NCI-H2081 treated with DMSO at 0.1 percent for 48 hours (cell line): ENCODE data around the gene KRTAP22-2.

Experiments
- DNase-seq: peaks from one replicate; lab custom pipeline; 2025; lab: John Stamatoyannopoulos, UW

Gene KRTAP22-2

DNA sequence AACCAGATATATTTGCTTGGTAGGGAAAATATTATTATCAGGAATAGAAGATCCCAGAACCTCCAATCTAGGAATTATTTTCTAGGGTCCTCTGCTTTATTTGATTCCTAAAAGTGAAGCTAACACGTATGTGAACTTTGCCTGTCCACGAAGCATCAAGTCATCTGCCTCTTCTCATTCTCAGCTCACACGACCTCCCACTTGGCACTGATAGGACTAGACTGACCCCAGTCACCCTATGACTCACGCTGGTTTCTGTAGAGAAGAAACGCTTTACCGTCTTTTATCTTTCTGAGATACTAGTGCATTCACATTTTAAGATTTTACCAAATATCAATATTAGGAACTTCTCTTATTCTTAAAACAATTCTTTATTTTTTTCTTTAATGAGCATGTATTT is 27.1 kb downstream of the KRTAP22-2 start:
- DNase-seq, result no peak

DNA sequence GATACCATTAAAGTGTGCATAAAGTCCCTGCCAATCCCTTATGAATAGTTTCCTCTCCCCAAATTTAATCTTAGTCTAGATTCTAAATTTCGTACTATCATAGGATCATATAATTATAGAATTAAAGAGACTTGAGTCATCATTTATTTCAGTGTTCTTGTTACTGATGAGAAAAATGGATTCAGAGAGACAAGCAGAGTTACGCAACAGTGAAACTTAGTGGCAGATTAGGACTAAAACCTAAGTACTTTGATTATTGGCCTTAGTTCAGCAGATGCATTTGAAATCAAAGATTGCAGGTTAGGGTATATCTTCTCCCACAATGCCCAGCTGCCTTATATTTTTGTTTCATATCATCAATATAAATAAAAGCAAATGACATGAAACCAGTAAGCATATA is 28.2 kb downstream of the KRTAP22-2 start:
- DNase-seq, result no peak

DNA sequence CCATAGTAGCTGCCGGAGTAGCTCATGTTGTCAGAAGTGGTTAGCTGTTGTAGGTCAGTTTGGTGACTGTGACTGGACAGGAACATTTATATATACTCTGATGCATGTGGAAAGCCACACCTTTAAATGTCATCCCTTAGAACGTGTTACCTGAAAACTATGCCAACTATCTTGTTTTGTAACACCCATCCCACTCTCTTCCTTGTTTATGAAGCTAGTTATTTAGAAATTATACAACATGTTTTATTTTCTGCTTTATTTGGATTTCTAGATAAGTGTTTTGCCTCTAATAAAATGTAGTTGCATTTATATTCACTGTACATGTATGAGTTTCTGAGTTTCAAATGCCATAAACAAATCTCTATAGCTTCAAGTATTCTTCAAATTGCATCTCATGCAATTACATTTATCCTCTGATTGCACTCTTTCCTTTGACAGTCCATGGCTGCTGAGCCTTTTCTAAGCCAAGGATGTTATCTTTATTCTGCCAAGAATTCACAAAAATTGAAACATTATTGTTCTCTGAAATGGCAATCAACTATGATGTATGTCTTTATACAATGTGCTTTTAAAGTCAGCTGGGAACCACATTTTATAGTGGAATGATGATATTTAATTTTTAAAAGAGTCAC is 28.8 kb downstream of the KRTAP22-2 start, which contains the start of gene KRTAP19-7:
KRTAP19-7 (minus strand) TSS at position 51 of the 632 bp plus-strand sequence; CDS start at position 26, 25 bp downstream.
- DNase-seq, result no peak

DNA sequence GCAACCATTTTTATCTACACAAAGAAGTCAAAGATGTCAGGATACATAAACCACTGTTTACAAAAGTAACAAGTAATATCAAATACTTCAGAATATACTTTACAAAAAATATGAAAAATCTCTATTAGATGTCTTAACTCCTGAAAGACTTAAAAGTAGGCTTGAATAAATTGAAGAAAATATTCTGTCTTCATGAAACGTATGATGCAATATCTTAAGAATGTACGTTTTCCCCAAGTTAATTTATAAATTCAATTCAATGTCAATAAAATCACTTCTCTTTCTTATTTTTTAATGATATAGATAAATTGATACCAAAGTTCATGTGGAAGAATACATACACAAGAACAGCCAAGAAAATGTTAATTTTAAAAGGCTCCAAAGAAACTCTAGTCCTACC is 35.1 kb downstream of the KRTAP22-2 start:
- no peak for DNase-seq

DNA sequence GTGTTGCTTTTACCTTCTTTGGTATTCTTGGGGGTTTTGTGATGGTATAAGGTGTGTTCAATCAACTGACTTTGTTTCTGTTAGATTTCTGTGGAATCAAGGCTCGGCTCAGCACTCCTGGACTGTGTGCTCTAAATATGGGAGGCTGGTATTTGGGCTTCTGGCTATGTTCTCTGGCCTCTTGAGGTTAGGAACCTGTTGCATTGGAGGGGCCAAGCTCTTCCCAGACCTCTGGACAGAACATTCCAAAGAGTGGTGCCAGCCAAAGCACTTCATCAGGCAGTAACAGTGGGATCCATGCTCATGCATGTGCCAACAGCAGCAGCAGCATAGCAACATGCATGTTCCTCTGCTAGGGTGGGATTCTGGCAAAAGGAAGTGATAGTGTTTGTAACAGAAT is 37.4 kb downstream of the KRTAP22-2 start:
- no peak for DNase-seq

DNA sequence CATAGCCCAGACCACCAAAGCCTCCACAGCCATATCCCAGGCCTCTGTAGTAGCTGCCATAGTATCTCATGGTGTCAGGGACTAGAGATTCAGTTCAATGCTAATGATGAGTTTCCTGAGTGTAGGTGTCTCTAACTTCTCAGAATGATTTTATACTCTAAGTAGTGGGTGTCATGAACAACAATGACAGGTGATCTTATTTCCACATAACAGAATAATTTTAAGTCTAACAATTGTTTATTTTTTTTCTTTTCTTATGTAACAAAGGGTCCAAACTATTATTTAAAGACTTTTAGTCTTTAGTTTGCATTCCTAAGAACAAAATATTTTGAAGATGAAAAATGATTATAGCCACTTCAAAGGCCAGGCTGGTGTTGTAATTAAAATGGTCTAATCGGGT is 48.4 kb downstream of the KRTAP22-2 start, which contains the start of gene KRTAP19-6:
KRTAP19-6 (minus strand) TSS at position 101 of the 400 bp plus-strand sequence; CDS start at position 70, 31 bp downstream.
- DNase-seq, result no peak
